ENCODE data around the gene MBD3.

DNA sequence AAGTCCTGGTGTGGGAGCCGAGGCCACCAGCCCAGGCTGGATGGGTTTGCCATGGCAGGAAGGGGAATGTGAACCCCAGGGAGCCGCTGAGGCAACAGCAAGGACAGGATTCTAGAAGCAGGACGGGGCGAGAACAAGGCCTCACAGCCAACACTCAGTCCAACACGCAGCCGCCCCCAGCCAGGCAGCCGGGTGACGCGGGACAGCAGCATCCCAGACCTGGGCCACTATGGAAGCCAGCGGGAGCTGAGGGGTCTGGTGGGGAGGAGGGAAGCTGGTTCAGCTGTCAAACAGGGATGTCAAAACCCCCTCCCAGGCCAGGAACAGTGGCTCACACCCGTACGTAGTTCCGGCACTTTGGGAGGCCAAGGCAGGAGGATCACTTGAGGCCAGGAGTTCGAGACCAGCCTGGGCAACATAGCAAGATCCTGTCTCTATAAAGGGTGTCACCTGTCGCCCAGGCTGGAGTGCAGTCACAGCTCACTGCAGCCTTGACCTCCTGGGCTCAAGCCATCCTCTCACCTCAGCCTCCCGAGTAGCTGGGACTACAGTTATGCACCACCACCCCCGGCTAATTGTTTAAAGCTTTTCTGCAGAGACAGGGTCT, 31.3 kb downstream of the MBD3 start:
- TF ChIP-seq, protein P1, sequence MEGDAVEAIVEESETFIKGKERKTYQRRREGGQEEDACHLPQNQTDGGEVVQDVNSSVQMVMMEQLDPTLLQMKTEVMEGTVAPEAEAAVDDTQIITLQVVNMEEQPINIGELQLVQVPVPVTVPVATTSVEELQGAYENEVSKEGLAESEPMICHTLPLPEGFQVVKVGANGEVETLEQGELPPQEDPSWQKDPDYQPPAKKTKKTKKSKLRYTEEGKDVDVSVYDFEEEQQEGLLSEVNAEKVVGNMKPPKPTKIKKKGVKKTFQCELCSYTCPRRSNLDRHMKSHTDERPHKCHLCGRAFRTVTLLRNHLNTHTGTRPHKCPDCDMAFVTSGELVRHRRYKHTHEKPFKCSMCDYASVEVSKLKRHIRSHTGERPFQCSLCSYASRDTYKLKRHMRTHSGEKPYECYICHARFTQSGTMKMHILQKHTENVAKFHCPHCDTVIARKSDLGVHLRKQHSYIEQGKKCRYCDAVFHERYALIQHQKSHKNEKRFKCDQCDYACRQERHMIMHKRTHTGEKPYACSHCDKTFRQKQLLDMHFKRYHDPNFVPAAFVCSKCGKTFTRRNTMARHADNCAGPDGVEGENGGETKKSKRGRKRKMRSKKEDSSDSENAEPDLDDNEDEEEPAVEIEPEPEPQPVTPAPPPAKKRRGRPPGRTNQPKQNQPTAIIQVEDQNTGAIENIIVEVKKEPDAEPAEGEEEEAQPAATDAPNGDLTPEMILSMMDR (conservative IDR thresholded peaks at IDR 0.05; ENCODE audit: low read depth, low read length): no peak
- no peak for TF ChIP-seq NFE2L2 (IDR thresholded peaks at IDR 0.05; ENCODE audit: low read depth, low read length)
- TF ChIP-seq CHD1 (IDR thresholded peaks at IDR 0.05; ENCODE audit: low read depth, low read length): no peak
- no peak for TF ChIP-seq MAFK (IDR thresholded peaks at IDR 0.05; ENCODE audit: low read depth, low read length)
- TF ChIP-seq RFX5 (IDR thresholded peaks at IDR 0.05; ENCODE audit: low read depth, low read length): no peak
- TF ChIP-seq POLR2A (IDR thresholded peaks at IDR 0.05; ENCODE audit: low read depth, low read length): no peak
- TF ChIP-seq MXI1 (IDR thresholded peaks at IDR 0.05; ENCODE audit: borderline replicate concordance, low read depth, low read length): no peak
- no peak for TF ChIP-seq SMC3 (IDR thresholded peaks at IDR 0.05; ENCODE audit: low read depth, low read length)
- no peak for TF ChIP-seq BHLHE40 (IDR thresholded peaks at IDR 0.05; ENCODE audit: low read depth, low read length)
- no peak for TF ChIP-seq RAD21 (IDR thresholded peaks at IDR 0.05; ENCODE audit: low read length)
